RKO (cell line): ENCODE results near the gene SLC39A9.
"Not testable (repeated sequence)": the region's sequence is repeated elsewhere in the genome, so short reads cannot be mapped to it uniquely, and the experiment has no call there.

ENCODE experiments used
- DNase-seq: peaks from one replicate; pipeline ENCODE4 v3.0.0-alpha.2; 2016; ENCODE audit warnings: low spot score

SLC39A9 gene

GRCh38 chr14:69370061-69370460 lies 28.4 kb upstream of the SLC39A9 start:
- no peak for DNase-seq

DNA sequence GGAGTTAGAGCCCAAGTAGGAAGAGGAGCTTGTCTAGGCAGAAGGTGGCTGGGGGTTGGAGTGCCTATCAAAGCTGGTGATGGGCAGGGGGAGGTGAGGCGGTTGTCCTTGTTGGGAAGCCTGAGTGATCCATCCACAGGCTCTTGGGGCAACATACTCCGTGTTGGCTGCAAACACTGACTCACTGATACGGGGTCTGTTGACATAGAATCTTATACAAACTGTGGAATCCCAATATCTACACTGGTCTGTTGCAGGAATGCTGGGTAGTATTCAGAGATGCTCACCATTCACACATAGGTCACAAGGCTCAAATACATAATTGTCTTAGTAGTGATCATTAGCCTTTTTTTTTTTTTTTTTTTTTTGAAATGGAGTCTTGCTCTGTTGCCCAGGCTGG lies 26.3 kb upstream of the SLC39A9 start:
- DNase-seq, result no peak

GRCh38 chr14:69373104-69373503 lies 25.4 kb upstream of the SLC39A9 start:
- no peak for DNase-seq

GRCh38 chr14:69374235-69374634 lies 24.3 kb upstream of the SLC39A9 start:
- no peak for DNase-seq

GRCh38 chr14:69375182-69375581 lies 23.3 kb upstream of the SLC39A9 start:
- DNase-seq, result no peak

DNA sequence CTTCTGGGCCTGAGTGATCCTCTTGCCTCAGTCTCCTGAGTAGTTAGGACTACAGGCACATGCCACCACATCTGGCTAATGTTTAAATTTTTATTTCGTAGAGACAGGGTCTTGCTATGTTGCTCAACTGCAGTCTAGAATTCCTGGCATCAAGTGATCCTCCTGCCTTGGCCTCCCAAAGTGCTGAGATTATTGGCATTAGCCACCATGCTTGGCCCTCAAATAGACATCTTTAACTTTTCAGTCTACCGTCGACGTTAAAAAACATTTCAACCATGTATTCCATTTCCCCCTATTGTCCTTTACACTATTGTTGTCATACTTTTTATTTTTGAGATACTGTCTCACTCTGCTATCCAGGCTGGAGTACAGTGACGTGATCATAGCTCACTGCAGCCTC lies 22.8 kb upstream of the SLC39A9 start:
- DNase-seq, result no peak

GRCh38 chr14:69376439-69376838 lies 22.1 kb upstream of the SLC39A9 start:
- peak; percentile 47 for DNase-seq

DNA sequence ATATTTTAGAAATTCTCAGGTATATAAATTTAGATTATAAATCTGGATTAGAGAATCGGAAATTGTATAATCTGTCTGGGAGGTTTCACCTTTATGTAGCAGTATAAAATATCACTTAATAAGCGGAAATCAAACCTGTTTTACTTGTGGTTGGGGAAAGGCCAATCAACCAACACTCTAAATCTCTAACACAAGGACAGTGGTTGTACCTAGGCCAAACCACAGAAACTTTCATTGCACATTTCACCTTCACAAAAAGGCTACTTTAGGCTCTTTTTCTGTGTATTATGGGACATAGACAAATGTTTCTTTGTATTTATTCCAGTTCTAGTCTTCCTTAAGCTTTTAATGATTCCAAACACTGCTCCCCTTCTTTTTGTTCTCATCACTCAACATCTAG lies 20.2 kb upstream of the SLC39A9 start:
- no peak for DNase-seq

- DNase-seq, result no peak
Measured at GRCh38 chr14:69387311-69387710, 11.2 kb upstream of the SLC39A9 start.

- not testable (repeated sequence) for DNase-seq
Measured at GRCh38 chr14:69391400-69391799, 7.1 kb upstream of the SLC39A9 start.

- no peak for DNase-seq
Measured at GRCh38 chr14:69392481-69392880, 6.0 kb upstream of the SLC39A9 start.

DNA sequence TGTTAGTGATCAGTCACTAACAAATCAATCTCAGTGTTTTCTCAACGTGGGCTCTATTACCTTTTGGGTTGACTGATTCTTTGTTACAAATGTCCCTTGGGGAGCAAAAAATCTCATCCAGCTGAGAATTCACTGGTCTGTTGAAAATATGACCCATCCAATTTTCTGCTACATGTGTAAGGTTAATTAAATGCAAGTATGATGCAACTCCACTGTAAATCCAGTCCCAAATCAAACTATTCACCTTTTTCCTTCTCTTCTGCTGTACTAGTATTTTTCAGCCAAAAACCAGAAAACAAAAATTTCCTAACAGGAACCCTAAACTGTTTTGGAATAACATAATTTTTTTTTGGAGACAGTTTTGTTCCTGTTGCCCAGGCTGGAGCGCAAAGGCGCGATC lies 2.6 kb upstream of the SLC39A9 start:
- no peak for DNase-seq

DNA sequence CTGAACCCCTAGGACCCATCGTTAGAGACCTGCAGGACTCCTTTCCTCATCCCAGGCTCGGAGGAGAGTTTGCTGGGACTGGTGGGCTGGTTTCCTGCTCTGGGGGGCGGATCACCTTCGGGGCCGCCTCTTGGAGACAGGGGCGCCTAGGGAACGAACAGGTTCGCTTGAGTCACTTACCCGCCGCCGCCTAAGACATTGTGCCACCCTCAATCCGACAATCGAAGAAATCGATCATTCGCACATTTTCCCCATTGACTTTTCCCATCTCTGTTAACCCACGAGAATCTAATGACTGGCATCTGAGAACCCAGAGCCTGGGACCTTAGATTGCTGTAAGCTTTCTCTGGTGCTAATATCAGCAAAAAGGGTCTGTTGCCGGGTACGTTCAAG lies 322 bp downstream of the SLC39A9 start:
- DNase-seq, result no peak

DNA sequence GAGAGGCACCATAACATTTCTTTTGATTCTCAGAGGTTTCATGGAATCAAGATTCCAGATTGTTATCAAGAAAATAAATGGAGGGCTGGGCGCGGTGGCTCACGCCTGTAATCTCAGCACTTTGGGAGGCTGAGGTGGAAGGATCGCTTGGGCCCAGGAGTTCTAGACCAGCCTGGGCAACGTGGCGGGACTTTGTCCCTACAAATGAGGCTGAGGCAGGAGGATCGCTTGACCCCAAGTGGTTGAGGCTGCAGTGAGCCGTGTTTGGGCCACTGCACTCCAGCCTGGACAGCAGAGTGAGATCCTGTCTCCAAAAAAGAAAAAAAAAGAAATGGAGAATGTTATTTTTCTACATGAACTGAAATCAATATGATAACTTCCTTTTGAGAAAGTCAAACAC lies 1.3 kb downstream of the SLC39A9 start:
- no peak for DNase-seq

DNA sequence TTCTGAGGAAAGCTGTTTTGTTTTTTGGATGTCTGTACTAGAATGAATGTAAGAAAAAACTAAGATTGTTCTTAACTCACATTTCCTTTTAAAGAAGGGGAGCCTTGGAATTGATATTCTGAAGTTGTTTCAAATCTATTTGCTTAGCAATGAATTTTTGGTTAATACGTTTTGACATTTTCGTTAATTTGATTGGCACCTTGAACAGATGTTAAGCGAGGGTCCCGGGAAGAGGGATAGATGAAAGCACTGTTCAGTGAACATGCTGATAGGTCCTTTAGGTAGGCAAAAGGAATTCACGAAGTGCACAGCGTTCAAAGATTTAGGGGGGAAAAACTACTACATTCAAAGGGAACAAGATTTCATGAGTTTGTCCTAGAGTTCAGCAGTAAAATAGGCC lies 1.7 kb downstream of the SLC39A9 start:
- no peak for DNase-seq

GRCh38 chr14:69401841-69402240 lies 3.3 kb downstream of the SLC39A9 start:
- no peak for DNase-seq

DNA sequence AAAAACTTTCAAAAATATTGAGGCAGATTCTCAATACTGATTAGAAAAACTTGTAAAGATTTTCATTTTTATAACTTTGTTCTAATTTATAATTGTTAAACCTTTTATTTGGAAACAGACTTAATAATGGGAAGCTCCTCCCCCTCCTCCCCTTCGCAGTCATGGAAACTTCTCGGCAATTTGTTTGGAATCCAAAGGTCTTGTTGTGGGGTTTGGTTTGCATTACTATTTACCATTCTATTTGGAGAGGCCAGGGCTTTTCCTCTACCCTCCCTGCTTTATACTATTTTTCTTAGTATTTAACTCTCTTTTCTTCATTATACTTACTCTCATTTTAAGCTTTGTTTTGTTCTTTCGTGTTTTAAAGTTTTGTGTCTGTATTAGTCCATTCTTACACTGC lies 6.0 kb downstream of the SLC39A9 start:
- no peak for DNase-seq

- DNase-seq, result no peak
Measured at GRCh38 chr14:69404883-69405282, 6.4 kb downstream of the SLC39A9 start.

GRCh38 chr14:69405762-69406161 lies 7.3 kb downstream of the SLC39A9 start:
- no peak for DNase-seq

DNA sequence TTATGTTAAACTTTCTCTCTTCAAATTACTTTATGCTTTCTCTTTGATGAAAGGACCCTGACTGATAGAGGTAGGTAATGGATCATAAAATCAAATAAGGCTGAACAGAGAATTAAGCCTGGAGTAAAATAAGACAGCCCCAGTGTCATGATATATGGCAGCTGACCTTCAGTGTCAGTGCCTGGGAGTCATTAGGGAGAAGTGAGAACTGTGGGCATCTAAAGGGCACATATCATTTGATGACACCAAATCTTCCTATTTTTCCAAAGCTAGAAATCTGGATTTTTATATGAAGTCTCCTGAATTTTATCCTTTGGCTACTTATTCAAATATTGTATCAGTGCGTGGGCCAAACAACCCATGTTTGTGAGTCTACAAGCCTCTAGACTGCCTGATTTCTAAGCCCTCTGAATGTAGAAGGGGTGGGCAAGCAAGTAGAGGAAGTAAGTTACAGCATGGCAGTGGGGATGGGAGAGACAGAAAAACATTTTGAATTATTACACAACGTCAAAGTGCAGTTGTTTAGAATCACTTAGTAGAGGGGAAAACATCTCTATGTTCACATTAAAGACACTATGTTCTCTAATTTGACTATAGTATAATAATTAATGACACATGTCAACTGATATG lies 10.0 kb downstream of the SLC39A9 start:
- DNase-seq, result no peak

DNA sequence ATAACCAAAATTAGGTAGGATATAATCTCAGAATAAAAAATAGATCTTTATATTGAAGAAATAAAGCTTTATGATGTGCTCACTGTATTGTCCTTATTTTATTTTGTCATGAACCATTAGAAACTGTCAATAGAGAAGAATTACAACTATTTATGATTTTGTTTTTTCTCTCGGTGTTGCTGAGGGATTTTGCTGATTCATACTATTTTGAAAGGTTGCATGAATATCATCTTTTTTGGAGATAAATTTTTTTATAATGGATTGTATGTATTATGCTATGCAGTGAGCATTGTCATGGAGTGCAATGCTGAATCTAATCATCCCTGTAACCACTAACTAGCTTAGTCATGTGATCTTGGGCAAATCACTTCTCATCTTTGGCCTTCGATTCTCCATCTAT lies 15.0 kb downstream of the SLC39A9 start:
- DNase-seq, result no peak

DNA sequence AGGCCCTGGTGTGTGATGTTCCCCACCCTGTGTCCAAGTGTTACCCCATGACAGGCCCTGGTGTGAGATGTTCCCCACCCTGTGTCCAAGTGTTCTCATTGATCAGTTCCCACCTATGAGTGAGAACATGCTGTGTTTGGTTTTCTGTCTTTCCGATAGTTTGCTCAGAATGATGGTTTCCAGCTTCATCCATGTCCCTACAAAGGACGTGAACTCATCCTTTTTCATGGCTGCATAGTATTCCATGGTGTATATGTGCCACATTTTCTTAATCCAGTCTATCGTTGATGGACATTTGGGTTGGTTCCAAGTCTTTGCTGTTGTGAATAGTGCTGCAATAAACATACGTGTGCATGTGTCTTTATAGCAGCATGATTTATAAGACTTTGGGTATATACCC lies 17.6 kb downstream of the SLC39A9 start:
- not testable (repeated sequence) for DNase-seq

GRCh38 chr14:69423279-69423678 lies 24.8 kb downstream of the SLC39A9 start:
- DNase-seq, result no peak

GRCh38 chr14:69424149-69424923 lies 25.8 kb downstream of the SLC39A9 start:
- no peak for DNase-seq
